HG03354 (cell line): ENCODE results near the gene FUT6.

Experiments used
- ATAC-seq: cut with Tn5 transposase; IDR thresholded peaks from one replicate; pipeline ENCODE4 v1.9.1; 2021; ENCODE audit warnings: mild to moderate bottlenecking; ENCODE audit not compliant: unreplicated experiment, poor library complexity, severe bottlenecking

FUT6 gene

DNA sequence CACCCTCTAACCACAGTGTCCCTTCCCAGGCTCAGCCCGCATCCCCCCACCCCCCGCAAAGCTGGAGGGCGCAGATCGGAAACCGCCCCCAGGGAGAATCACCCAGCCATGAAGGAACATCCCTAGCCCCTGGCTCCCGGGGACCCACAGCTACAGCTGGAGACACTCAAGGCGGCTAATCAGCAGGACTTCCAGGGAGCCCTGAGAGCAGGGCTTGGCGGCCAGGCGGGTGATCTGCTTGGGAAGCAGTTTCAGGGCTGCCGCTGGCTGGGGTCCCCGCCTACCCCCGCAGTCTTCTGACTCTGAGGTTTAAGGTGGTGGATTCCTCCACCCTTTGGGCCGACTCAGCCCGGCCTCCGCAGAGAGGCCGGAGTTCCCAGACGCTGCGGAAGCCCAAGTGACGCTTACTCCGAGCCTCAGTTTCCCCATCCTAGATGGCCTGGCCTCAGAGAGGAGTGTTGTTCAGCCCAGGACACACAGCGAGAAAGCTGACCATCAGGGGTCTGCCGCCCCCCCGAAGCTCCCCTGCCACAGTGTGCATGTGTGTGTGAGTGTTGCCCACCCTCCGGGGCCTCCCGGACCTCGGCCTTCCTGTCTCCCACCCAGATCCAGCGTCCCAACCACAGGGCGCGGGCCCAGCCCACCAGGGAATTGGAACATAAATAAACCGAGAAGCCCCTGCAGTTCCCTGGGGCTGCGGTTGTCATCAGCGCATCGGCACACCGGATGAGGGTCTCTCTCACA is 9.8 kb downstream of the FUT6 start:
- ATAC-seq = no peak

DNA sequence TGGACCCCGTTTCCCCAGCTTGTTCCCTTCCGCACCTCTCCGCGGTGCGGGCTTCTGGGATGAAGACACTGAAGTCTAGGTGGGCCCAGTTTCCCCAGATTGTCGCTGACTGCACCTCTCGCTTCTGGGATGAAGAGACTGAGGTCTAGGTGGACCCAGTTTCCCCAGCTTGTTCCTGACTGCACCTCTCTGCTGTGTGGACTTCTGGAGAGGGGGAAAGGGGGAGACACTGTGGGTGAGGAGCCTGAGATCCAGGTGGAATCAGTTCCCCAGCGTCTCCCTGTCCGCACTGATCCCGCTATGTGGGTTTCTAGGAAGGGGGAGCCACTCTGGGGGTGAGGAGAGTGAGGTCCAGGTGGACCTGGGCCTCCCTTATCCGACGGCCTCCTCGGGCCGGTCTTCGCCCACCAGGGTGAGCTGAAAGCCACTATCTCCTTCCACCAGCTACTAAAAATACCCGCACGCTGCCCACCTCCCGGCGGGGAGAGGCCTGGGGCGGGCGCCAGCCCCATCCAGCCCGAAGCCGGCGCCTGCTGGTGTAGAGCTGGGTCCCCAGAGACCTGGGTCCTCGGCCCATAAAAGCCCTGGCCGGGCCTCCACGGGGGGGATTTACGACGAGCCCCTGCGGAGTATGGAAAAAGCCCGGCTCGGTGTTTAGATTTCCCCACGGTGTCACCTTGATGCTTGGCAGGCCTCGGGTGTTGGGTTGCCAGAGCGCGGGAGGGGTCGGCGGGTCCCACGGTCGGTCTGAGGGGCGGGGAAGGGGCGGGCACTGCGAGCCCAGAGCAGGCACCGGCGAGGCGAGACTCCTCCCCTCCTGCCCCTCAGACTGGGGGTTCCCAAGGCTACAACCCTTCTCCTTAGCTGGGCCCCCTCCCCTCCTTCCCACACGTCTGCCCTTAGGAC is 10.6 kb downstream of the FUT6 start:
- no peak for ATAC-seq

DNA sequence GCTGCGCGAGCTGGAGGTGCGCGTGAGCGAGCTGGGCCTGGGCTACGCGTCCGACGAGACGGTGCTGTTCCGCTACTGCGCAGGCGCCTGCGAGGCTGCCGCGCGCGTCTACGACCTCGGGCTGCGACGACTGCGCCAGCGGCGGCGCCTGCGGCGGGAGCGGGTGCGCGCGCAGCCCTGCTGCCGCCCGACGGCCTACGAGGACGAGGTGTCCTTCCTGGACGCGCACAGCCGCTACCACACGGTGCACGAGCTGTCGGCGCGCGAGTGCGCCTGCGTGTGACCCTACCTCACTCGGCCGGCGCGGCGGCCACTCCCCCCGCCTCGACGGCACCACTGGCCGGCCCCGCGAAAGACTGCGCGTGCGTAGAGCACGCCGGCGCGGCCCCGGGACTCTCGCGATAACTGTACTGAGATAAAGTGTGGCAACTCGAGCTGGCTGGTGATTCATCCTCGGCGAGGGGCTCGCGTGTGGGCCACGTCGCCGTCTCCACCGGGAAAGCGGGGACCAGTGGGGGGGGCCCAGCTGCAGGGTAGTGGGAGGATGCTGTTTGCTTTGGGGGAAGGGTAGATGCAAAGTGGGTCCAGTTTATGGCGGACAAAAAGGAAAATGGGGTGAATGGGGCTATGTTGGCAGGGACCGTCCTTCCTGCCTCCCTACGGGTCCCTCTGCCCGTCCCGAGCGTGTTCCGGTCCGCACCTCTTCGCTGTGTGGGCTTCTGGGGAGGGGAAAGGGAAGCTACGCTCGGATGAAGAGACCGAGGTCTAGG is 11.4 kb downstream of the FUT6 start:
- ATAC-seq = peak; percentile 74

DNA sequence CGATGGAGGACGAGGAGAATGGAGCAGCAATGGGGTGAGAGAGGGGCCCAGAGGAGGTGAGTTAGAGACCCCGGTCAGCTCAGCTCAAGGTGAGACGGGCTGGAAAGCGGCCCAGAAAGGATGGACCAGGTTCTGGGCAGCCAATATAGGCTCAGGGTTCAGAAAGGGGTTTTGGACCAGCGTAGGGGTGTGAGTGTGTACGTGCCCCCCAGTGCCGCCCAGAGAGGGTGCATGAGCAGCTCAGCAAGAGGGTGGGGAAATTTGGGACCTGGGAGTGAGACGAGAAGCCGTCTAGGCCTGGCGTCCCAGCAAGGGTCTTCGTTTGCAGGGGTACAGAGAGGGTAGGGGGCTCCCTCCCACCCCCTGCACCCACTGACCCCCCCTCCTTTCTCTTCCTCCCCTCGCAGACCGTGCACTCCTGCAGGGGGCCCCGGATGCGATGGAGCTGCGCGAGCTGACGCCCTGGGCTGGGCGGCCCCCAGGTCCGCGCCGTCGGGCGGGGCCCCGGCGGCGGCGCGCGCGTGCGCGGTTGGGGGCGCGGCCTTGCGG is 12.1 kb downstream of the FUT6 start:
- no peak for ATAC-seq

DNA sequence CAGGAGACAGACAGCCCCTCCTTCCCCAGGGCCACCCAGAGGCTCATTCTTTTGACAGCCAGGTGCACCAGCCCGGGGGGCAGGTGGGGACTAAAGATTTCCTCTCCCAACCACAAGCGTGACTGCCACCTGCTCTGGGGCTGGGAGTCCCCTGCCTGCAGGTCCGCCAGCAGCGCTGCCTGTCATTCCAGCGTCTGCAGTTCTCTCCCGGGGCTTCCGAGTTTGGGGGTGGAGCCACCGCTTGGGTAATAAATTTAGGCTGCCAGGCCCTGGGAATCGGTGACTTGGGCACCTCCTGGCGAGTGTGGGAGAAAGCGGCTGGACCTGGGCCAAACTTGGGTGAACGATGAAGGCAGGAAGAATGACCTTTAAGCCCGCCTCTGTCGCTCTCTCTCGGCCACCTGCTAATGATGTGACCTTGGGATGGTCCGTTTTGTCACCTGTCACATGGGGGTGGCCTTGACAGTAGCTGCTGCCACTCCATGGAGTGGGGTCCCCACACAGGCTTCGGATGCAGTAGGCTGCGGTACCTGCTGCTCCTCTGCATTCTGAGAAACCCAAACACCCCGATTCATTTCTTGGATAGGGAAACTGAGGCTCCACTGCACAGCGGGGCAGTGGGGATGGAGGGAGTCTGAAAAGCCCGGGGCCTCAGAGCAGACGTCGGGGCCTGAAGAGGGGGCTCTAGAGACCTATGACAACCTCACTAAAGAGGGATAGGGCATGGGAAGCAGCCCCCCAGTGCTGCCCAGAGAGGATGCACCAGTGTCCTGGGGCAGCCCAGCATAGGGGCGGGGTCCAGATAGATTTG is 12.8 kb downstream of the FUT6 start:
- ATAC-seq = no peak

DNA sequence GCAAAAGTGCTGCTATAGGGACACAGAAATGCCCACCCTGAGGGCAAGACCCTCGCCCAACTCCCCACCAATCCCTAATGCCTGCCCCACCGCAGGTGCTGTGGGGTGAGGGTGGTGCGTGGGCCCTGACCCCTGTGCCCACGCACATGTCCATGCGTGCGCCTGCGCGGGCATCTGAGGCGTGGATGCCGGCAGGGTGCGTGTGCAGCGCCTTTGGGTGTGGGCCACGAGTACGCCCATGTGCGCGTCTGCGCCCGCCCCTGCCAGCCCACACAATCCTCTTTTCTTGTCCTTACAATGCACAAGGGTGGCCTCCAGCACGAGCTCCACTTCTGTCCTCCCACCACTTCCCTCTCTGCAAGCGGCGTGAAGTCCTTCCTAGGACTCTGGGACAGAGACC is 14.3 kb downstream of the FUT6 start:
- no peak for ATAC-seq

DNA sequence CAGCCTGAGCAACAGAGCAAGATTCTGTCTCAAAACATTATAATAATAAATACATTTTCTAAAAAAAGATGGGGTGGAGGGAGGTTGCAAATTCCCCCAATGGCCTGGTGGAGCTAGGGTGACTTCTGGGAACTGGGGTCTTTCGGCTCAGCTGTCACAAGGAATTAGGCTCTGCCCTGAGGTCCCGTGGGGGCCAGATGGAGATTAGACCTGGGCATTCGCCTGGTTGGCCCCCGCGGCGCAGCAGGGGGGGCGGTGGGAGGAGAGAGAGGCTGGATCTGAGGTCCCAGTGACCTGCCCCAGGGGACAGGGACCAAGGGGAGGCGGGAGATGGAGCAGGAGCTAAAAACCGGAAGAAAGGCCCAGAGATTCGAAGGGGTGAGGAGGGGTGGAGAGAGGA is 14.8 kb downstream of the FUT6 start:
- no peak for ATAC-seq

DNA sequence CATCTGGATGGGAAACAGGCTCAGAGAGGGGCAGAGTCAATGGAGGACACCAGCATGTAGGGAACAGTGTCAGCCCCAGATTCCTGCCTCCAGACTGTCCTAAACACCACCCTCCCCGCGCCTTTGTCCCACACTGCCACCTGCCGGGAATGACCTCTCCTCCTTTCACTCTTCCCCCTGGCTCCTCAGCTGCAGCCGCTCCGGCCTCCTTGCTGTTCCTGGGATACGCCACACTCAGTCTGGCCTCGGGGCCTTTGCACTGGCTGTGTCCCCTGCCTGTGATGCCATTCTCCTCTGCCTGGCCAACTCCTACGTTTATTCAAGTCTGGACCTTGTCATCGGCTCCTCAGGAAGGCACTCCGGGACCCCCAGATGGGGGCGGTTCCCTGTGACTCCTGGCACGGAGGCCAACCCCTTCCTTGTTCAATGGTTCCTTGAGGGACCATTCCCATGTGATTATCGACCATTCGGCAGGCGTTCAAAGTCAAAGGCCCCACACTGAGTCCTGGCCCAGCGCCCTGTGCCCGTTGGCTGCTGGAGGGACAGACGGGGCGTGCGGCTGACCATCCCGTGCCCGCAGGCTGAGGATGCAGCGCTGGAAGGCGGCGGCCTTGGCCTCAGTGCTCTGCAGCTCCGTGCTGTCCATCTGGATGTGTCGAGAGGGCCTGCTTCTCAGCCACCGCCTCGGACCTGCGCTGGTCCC is 15.8 kb downstream of the FUT6 start:
- ATAC-seq = no peak

DNA sequence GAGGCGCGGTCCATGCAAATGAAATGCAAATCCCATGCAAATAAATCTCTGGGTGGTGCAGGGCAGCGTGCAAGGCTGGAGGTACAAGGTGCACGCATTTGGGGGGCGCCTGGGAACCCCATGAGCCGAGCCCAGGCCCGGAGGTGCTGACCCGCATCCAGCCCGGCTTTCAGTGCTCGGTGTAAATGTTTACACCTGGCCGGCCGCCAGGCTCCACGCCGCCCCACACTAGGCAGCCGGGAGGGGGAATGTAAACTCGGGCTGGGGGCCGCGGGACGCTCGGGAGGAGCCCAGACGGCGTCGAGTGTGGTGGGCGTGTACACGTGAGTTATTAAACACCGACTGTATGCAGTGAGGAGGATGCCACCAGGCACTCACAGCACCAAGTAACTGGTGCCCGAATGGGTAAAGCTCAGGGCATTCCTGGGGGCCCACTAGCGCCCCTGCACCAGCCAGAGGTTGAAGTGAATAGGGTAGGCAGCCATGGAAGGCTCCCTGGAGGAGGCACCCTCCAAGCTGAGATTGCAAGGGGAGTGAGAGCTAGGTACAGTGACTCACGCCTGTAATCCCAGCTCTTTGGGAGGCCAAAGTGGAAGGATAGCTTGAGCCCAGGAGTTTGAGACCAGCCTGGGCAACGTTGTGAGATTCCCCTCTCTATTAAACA is 17.2 kb downstream of the FUT6 start:
- no peak for ATAC-seq

DNA sequence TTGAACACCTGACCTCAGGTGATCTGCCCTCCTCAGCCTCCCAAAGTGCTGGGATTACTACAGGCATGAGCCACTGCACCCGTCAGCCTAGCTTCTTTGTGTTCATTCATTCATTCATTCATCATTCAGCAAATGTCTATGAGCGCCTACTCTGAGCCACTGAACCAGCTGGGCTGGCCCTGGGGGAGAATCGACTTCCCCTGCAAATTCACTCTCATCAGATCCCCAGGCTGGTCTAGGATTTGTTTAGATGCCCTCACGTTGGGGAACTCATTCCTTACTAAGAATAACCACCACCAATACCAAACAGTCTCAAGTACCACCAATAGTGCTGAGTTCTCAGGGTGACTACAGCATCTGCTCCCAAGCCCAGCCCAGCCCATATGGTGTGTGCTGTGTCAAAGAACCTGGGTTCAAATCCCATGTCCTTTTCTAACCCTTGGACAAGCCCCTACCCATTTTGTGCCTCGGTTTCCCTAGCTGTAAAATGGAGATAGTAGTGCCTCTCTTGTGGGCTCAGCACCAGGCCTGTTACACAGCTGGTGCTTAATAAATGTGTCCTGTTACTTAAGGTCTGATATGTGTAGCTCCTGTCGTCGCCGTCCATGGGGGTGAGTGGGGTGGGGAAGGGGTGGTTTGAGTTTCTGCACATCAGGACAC is 17.9 kb downstream of the FUT6 start:
- ATAC-seq = no peak

DNA sequence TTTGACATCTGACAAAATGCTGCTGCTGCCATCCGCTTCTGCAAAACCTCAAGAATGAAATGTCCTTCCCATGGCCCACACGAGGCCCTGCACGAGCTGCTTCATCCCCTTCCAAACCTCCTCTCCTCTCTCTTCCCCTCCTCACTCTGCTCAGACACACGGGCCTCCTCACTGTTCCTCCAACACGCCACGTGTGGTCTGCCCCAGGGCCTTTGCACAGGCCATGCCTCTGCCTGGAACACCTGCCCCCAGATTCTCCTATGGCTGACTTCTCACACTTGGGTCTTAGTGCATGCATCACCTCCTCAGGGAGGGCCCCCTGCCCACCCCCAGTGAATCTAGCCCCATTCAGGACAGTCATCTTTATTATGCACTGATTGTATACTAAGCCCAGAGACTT is 18.7 kb downstream of the FUT6 start:
- ATAC-seq = no peak

DNA sequence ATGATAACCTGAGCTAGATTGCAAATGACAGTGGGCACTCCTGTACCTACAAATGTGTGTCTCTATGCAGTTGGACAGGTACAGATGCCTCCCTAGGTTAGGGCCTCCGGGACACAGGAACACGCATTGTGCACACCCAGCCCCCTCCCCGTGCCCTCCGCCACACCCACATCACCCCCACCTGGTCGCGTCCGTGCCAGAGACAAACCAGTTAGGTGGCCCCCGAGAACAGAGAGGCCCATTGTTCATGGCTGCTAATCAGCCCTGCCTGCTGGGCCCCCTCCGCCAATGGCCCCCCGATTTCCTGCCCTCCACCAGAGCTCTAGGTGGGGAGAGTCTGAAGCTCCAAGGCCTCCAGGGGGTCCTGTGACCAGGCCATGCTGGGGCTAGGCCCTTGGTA is 20.9 kb downstream of the FUT6 start:
- no peak for ATAC-seq

DNA sequence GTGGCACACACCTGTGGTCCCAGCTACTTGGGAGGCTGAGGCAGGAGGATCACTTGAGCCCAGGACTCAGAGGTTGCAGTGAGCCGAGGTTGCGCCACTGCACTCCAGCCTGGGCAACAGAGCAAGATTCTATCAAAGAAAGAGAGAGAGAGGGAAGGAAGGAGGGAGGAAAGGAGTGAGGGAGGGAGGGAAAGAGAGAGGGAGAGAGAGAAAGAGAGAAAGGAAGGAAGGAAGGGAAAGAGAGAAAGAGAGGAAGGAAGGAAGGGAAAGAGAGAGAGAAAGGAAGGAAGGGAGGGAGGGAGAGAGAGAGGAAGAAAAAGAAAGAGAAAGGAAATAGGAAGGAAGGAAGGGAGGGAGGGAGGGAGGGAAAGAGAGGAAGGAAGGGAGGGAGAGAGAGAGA is 22.3 kb downstream of the FUT6 start:
- ATAC-seq = no peak

DNA sequence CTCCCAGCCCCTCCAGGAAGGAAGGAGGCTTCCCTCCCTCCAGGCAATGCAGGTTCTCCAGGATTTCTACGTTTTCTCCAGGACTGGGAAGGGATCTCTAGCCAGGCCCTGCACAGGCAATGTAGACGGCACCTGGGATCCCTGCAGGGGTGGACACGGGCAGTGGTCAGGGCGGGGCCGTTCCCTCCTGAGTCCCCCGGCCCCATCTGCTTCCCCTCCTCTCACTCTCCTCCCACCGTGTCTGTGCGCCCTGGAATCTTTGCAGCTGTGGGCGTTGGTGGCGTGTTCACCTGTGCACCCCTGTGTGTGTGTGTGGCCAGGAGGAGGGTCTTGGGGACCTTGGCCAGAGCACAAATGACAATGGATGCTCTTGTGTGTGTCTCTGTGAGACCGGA is 24.7 kb downstream of the FUT6 start:
- ATAC-seq = no peak

DNA sequence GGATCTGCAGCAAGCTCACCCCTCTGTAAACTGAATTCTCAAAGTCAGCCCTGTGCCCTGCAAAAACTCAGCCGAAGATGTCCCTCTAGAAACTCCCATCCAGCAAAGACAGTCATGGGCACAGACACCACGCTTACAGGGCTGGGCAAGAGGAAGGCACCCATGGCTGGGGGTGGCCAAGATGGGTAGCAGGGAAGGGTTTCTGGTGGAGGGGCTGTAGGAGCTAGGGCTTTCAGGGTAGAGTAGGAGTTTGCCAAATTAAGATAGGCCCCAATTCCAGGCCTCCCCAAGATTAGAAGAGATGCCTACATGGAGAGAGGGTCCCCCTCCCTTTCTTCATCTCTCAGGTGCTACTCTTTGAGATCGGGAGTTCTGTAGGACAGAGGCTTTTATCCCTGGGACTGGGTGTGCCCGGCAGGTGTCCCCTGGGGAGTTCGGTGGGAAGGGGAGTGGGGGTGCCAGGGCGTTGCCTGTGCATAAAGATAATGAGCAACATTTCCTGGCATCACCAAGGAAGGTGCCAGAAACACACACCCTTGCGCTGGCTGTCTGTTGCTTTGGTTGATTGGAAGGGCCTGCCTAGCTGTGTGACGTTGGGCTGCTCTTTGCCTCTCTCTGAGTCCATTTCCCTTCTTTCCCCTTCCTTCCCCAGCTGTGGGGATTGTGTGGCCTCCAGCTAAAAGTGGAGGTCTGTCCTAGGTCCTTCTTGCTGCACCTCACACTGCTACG is 25.2 kb downstream of the FUT6 start:
- no peak for ATAC-seq

DNA sequence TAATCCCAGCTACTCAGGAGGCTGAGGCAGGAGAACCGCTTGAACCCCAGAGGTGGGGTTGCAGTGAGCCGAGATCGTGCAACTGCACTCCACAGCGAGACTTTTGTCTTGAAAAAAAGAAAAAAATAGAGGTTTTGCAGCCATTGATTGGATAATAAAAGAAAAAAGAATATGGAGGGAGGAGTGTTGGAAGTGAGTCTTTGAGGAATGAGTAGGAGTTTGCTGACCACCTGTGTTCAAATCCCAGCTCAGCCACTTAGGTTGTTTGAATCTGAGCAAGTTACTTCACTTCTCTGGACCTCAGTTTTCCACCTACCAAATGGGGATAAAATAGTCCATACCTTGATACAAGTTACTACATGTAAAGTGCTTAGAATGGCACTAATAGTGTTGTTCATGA is 28.4 kb downstream of the FUT6 start:
- ATAC-seq = no peak

DNA sequence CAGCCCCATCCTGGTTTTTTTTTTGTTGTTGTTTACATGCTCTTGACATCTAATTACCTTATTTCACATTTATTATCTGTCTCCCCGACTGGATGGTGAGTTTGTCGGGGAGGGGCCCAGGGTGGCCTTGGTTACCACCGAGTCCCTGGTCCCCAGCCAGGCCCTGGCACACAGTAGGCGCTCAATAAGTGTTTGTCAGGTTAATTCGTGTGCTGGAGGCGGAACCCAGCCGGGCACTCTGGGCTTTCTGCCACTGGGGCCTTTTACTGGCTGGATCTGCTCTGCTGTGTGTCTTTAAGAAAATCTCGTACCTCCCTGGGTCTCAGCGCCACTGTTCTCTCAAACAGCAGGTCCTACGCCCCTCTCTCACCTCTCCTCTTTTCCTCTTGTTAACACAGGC is 30.0 kb downstream of the FUT6 start:
- ATAC-seq = no peak
